CD4-positive, alpha-beta T cell treated with Interleukin-2 at 100 ng/mL for 4 hours (primary cell): ENCODE measurements around the gene DHRS1.
A peak's percentile ranks its signal among the peaks of the same experiment; 100 is the strongest.
"Not testable (repeated sequence)": the region's sequence is repeated elsewhere in the genome, so short reads cannot be mapped to it uniquely, and the experiment has no call there.

Experiments
- DNase-seq: peaks from one replicate; pipeline ENCODE4 v3.0.0-alpha.2; 2020; ENCODE audit warnings: low spot score

Gene DHRS1

GRCh38 chr14:24246765-24247212 is 52.8 kb downstream of the DHRS1 start:
- DNase-seq: peak; percentile 72

DNA sequence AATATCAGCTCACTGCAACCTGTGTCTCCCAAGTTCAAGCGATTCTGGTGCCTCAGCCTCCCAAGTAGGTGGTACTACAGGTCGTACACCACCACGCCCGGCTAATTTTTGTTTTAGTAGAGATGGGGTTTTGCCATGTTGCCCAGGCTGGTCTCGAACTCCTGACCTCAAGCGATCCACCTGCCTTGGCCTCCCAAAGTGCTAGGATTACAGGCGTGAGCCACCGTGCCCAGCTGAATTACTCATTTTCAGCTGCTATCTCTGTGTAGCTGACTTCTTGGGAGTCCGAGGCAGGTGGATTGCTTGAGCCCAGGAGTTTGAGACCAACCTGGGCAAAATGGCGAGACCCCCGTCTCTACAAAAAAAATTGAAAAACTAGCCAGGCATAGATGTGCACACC is 54.2 kb downstream of the DHRS1 start:
- DNase-seq: not testable (repeated sequence)

DNA sequence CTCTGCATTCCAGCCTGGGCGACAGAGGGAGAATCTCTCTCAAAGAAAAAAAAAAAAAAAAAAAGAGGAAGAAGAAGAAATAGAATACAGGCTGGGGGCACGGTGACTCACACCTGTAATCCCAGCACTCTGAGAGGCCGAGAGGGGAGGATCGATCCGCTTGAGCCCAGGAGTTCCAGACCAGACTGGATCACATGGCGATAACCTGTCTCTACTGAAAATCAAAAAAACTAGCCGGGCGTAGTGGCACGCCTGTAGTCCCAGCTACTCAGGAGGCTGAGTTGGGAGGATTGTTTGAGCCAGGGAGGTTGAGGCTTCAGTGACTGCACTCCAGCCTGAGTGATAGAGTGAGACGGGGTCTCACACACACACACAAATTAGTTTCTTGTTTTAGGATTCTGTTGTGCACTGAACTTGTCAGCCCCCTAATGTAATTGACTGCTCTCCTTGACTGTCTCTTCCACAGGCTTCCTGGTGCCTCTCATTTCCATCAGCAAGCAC is 56.2 kb downstream of the DHRS1 start:
- DNase-seq: no peak

GRCh38 chr14:24241829-24242443 is 57.6 kb downstream of the DHRS1 start:
- DNase-seq: peak; percentile 91
